A549 (cell line): ENCODE results near the gene DLG2.

Experiments used
- TF ChIP-seq, protein P1 (sequence below): fragments of >200 bp; sonication (Bioruptor Twin); formaldehyde crosslinking; IDR thresholded peaks from 3 replicates; pipeline ENCODE4 v1.5.1; 2016
- TF ChIP-seq, protein P2 (sequence below): fragments of 150-350 bp; IDR thresholded peaks from 2 replicates; pipeline ENCODE4 v1.6.1; 2014; ENCODE audit warnings: low read depth, mild to moderate bottlenecking, low read length

GRCh38 chr11:85391141-85391540, 236.0 kb downstream of the DLG2 start:
- TF ChIP-seq, protein P1, sequence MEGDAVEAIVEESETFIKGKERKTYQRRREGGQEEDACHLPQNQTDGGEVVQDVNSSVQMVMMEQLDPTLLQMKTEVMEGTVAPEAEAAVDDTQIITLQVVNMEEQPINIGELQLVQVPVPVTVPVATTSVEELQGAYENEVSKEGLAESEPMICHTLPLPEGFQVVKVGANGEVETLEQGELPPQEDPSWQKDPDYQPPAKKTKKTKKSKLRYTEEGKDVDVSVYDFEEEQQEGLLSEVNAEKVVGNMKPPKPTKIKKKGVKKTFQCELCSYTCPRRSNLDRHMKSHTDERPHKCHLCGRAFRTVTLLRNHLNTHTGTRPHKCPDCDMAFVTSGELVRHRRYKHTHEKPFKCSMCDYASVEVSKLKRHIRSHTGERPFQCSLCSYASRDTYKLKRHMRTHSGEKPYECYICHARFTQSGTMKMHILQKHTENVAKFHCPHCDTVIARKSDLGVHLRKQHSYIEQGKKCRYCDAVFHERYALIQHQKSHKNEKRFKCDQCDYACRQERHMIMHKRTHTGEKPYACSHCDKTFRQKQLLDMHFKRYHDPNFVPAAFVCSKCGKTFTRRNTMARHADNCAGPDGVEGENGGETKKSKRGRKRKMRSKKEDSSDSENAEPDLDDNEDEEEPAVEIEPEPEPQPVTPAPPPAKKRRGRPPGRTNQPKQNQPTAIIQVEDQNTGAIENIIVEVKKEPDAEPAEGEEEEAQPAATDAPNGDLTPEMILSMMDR: no peak
- TF ChIP-seq, protein P2, sequence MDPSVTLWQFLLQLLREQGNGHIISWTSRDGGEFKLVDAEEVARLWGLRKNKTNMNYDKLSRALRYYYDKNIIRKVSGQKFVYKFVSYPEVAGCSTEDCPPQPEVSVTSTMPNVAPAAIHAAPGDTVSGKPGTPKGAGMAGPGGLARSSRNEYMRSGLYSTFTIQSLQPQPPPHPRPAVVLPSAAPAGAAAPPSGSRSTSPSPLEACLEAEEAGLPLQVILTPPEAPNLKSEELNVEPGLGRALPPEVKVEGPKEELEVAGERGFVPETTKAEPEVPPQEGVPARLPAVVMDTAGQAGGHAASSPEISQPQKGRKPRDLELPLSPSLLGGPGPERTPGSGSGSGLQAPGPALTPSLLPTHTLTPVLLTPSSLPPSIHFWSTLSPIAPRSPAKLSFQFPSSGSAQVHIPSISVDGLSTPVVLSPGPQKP: no peak
